K562 (cell line): Measurements from ENCODE around the gene VMA21. TPM values are rescaled to one million over a fixed set of nuclear protein-coding genes. Genes with fewer than 3 reads are reported as not detected.
A peak's percentile ranks its signal among the peaks of the same experiment; 100 is the strongest.

Source experiments
- ARID3A ChIP-seq: IDR thresholded peaks from 2 replicates; pipeline ENCODE4 v1.6.1; 2012; ENCODE audit warnings: low read depth, low read length, improper control_type of control experiment, borderline replicate concordance
- ERF ChIP-seq: fragments of 450-650 bp; formaldehyde crosslinking; IDR thresholded peaks from 2 replicates; pipeline ENCODE4 v1.4.0; 2020; ENCODE audit warnings: mild to moderate bottlenecking, mixed read lengths
- ETV1 ChIP-seq: fragments of 450-650 bp; conservative IDR thresholded peaks from 2 replicates; pipeline ENCODE4 v1.6.1; 2016; ENCODE audit warnings: missing genetic modification characterization, control low read depth, low read depth, missing compliant biosample characterization
- GTF2E2 ChIP-seq: fragments of 200-800 bp; sonication (Bioruptor generic); IDR thresholded peaks from 2 replicates; pipeline ENCODE4 v1.6.1; 2016; ENCODE audit warnings: missing genetic modification characterization, missing compliant biosample characterization
- KAT7 ChIP-seq: sonication (generic); formaldehyde crosslinking; IDR thresholded peaks from 2 replicates; pipeline ENCODE4 v1.8.0; 2022; ENCODE audit warnings: missing genetic modification reagents, mild to moderate bottlenecking, borderline replicate concordance
- MAX ChIP-seq: sonication (generic); formaldehyde crosslinking; IDR thresholded peaks from 2 replicates; pipeline ENCODE4 v1.9.0; 2022; ENCODE audit warnings: mild to moderate bottlenecking, missing genetic modification reagents
- NFXL1 ChIP-seq: fragments of 450-650 bp; formaldehyde crosslinking; IDR thresholded peaks from 2 replicates; pipeline ENCODE4 v1.4.0; 2021; ENCODE audit warnings: mild to moderate bottlenecking
- NR4A1 ChIP-seq, 2 experiments: fragments of 250-450 bp in 1 of 2; fragments of 450-650 bp in 1 of 2; sonication (Bioruptor Pico) in 1 of 2; IDR thresholded peaks; 2 replicates each; pipeline versions ENCODE4 v1.4.0 to v1.6.1; 2016 to 2020; ENCODE audit warnings: mild to moderate bottlenecking in 2 of 2, missing compliant biosample characterization in 1 of 2, missing genetic modification characterization in 1 of 2, moderate library complexity in 1 of 2
- NRF1 ChIP-seq, 2 experiments: fragments of 450-650 bp; IDR thresholded peaks in 1 of 2; conservative IDR thresholded peaks in 1 of 2; 2 replicates each; pipeline ENCODE4 v1.6.1; 2014; ENCODE audit warnings: mild to moderate bottlenecking in 2 of 2
- PML ChIP-seq: IDR thresholded peaks from 2 replicates; pipeline ENCODE4 v1.6.1; 2012; ENCODE audit warnings: low read length, inconsistent platforms
- POLR2AphosphoS5 ChIP-seq: IDR thresholded peaks from 2 replicates; pipeline ENCODE4 v1.6.1; 2011; ENCODE audit warnings: mild to moderate bottlenecking, low read depth, low read length, moderate library complexity; ENCODE audit not compliant: control insufficient read depth, insufficient read depth
- RAD51 ChIP-seq: fragments of 450-650 bp; IDR thresholded peaks from 2 replicates; pipeline ENCODE4 v1.7.1; 2016; ENCODE audit warnings: low read depth, mild to moderate bottlenecking, borderline replicate concordance
- SNIP1 ChIP-seq: fragments of 450-650 bp; IDR thresholded peaks from 2 replicates; pipeline ENCODE4 v1.7.1; 2017; ENCODE audit warnings: low read depth, mild to moderate bottlenecking
- TAF7 ChIP-seq: fragments of 450-650 bp; IDR thresholded peaks from 2 replicates; pipeline ENCODE4 v1.6.1; 2016; ENCODE audit warnings: missing genetic modification characterization, missing compliant biosample characterization
- USF1 ChIP-seq: sonication (generic); formaldehyde crosslinking; IDR thresholded peaks from 2 replicates; pipeline ENCODE4 v1.9.0; 2022; ENCODE audit warnings: mild to moderate bottlenecking, missing genetic modification reagents
- YY1 ChIP-seq, 3 experiments: IDR thresholded peaks; 2 replicates each; pipeline ENCODE4 v1.6.1; 2011; ENCODE audit warnings: low read length in 2 of 3, mild to moderate bottlenecking in 2 of 3, moderate library complexity in 2 of 3, borderline replicate concordance in 1 of 3, control low read depth in 1 of 3, low read depth in 1 of 3; ENCODE audit not compliant: insufficient read depth in 3 of 3, insufficient replicate concordance in 2 of 3, control insufficient read depth in 1 of 3, insufficient read length in 1 of 3; ENCODE audit errors: extremely low read depth in 1 of 3
- ZNF175 ChIP-seq: fragments of 200-800 bp; sonication (Bioruptor generic); IDR thresholded peaks from 2 replicates; pipeline ENCODE4 v1.6.1; 2016; ENCODE audit warnings: low read depth, mild to moderate bottlenecking, missing genetic modification characterization, missing compliant biosample characterization
- ZNF280A ChIP-seq: fragments of 450-650 bp; IDR thresholded peaks from 2 replicates; pipeline ENCODE4 v1.6.1; 2018; ENCODE audit warnings: mild to moderate bottlenecking, low read depth; ENCODE audit not compliant: partially characterized antibody
- ZNF785 ChIP-seq: fragments of 250-450 bp; sonication (Bioruptor Pico); IDR thresholded peaks from 2 replicates; pipeline ENCODE4 v1.4.0; 2020; ENCODE audit warnings: mild to moderate bottlenecking
- polyA plus RNA-seq, 8 experiments: library from polyadenylated mRNA; depleted of rRNA in 4 of 8; stranded (reverse) in 5 of 8; unstranded in 3 of 8; fragments of >200 nt; fragmentation: Nextera tagmentation in 2 of 8; fragmentation: Illumina TruSeq in 1 of 8; extraction: Ambion mirVana in 2 of 8; extraction: Trizol in 1 of 8; gene quantifications; 2 replicates each; pipeline versions ENCODE4 v1.2.1 to v1.2.3, GENCODE V29; 2011 to 2014; ENCODE audit warnings: inconsistent platforms in 1 of 8, missing spikeins in 1 of 8
- total RNA-seq, 7 experiments: library from RNA; depleted of rRNA in 6 of 7; stranded (reverse); fragments of >200 nt in 6 of 7; fragmentation: Illumina TruSeq in 2 of 7; extraction: Trizol in 2 of 7; gene quantifications; 2 replicates each; pipeline versions ENCODE4 v1.2.1 to v1.2.3, GENCODE V29; 2011 to 2021; ENCODE audit warnings: low replicate concordance in 1 of 7

VMA21 gene
- total and polyA plus RNA-seq, 9 of the 15 experiments (the other 6 are each of a cell fraction or from before 2014, with no cell fraction given) = 17.5 to 101 (median 47.5) TPM

GRCh38 chrX:151396825-151397740, at the start of gene VMA21 (continued):
- TF ChIP-seq YY1 (IDR thresholded peaks at IDR 0.05; ENCODE audit: borderline replicate concordance in 1 of 3, control insufficient read depth in 1 of 3, extremely low read depth in 1 of 3, insufficient read depth in 3 of 3, insufficient read length in 1 of 3, insufficient replicate concordance in 2 of 3, low read depth in 1 of 3, low read length in 2 of 3) = peak in 1 of 3 experiments; percentile 49
- no peak for TF ChIP-seq ARID3A
- peak; percentile 53; the same call in 1 of the 2 replicates for TF ChIP-seq ERF (CRISPR knock-in tag)
- TF ChIP-seq ZNF785 (CRISPR knock-in tag) = no peak
- no peak for TF ChIP-seq TAF7 (tag)
- TF ChIP-seq USF1 = peak; percentile 79
- peak; percentile 66 for TF ChIP-seq POLR2AphosphoS5
- TF ChIP-seq SNIP1 = no peak
- TF ChIP-seq PML = peak; percentile 44; the same call in 1 of the 2 replicates
- peak; percentile 86; the same call in 1 of the 2 replicates for TF ChIP-seq KAT7 (CRISPR knock-in tag)
- 0 out of 2 replicates have a peak, but pooled peaks have one; percentile 25 for TF ChIP-seq NR4A1 (CRISPR knock-in tag; IDR thresholded peaks at IDR 0.05)
- TF ChIP-seq NR4A1 (tag; IDR thresholded peaks at IDR 0.05) = no peak
- peak; percentile 93 to 94 for TF ChIP-seq NRF1 (conservative IDR thresholded peaks at IDR 0.05 in 1 of 2, IDR thresholded peaks at IDR 0.05 in 1 of 2)
- TF ChIP-seq GTF2E2 = peak; percentile 74
- peak; percentile 50 for TF ChIP-seq ETV1
- TF ChIP-seq ZNF175 = 0 out of 2 replicates have a peak, but pooled peaks have one; percentile 73
- TF ChIP-seq RAD51 = peak; percentile 47; the same call in 1 of the 2 replicates
- no peak for TF ChIP-seq ZNF280A
- no peak for TF ChIP-seq NFXL1
- peak; percentile 83 for TF ChIP-seq MAX (CRISPR knock-in tag)
